Stimulated activated CD4-positive, alpha-beta T cell treated with anti-CD3 and anti-CD28 coated beads, Interleukin-2, amount 100 ng/mL, for 24 hours (primary cell): ENCODE measurements around the gene GAS6.

Experiments used
- DNase-seq, 2 donors: peaks; one replicate each; pipeline ENCODE4 v3.0.0-alpha.2; 2020

Gene GAS6

DNA sequence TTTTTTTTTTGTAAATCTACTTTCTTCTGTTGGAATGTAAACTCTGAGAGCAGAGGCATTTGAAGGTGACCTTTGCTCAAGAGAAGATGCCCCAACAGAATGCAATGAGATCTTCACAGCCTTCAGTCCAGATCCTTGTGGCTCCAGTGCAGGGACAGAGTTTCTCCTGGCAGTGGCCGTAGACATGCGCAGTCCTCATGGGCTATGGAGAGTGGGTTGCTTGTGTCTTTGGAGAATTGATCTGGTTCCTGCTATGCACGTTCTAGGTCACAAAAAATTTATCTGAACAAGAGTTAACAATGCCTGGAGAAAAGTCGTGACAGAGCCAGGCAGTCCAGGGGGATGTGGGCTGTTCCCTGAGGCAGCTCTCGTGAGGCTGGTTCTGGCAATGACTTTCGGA is 74.7 kb downstream of the GAS6 start:
- no peak for DNase-seq

DNA sequence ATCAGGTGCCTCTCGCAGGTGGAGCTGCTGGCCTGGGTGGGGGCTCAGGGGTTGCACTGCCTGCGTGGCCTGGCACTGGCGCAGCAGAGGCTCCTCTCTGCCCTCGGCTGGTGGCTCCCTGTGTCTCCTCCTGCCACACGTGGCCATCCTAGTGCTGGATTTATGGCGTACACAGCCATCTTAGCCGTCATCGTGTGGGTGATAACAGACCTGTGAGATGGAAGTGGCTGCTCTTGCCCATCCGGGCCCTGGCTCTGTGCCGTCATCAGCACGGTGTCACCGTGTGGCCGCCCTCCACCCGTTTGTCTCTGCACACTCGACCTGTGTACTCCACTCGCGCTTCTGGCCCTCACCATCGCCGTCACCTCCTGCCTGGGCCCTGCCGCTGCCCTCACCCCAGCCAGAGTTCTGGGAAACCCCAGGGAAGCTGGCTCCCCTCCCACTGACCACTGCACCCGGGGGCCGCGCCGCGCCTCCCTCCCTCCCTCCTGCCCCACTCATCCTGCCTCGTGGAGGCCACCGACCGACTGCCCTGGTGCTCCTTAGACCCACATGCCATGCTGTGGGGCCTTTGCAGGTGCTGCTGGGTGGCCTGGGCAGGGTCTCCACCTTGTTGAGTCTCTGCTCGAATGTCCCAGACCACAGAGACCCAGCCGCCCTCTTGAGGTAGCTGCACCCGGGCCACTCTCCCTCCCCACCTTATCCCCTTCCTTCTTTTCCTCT is 75.3 kb downstream of the GAS6 start:
- DNase-seq = no peak

DNA sequence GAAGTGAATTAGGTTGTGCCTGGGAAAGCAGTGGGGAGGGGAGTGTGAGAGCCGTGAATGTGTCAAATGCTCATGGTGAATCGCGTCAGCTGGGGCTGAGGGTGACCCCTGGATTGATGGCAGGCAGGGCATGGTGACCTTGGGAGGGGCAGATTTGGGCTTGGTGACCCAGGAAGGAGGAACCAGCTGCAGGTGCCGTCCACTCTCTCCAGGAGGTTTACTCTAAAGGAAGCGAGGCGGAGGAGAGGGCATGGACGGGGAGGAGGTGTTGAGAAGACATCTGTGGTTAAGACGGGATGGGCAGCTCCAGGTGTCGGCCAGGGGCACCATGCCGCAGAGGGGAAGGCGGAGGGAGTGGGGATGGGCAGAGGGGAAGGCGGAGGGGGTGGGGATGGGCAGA is 76.2 kb downstream of the GAS6 start:
- no peak for DNase-seq

GRCh38 chr13:113786262-113786841 is 77.5 kb downstream of the GAS6 start:
- no peak for DNase-seq

GRCh38 chr13:113785051-113786010 is 78.5 kb downstream of the GAS6 start:
- no peak for DNase-seq

DNA sequence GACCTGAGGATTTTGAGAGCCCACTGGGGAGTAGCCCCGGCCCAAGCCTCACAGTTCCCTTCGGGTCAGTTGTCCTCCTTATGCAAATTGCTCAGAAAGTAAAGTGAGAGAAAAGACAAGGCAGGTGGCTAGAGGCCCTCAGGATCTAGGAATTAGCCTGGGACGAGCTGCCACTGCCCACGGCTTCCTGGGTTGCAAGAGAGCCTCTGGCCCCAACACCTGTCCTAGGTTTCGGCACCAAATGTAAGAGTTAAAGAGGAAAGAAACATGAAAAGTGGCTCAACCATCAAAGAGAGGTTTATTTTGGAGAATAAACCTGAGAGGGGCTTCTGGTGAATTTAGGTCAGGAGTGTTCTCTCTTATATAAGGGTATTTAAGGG is 79.2 kb downstream of the GAS6 start:
- no peak for DNase-seq

DNA sequence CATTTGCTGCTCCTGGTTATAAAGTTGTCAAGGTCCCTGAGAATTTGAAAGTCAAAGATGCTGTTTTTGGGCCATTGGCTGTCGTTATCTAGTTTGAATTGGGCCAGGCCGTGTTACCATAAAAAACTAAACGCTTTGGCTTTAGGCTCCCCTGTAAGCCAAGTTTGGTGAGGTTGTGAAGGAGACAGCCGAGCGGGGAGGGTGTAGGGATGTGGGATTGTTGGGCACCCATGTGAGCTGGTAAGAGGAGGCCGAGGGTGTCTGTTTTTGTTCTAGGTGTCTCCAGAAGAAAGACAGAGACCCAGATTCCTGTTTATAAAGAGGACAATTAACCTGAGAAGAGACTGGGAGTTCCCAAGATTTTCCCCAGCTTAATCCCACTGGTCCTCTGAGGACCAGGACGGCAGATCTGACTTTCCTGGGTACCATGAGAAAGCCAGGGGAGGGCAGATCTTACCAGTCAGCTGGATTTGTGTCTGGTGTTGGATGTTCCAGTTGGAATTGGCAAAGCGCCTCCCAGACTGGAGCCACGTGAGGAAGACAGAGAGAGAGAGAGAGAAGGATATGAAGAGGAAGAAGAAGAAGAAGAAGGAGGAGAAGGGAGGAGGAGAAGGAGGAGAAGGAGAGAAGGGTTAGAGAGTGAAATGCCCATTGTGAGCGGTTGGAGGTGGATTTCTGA is 79.8 kb downstream of the GAS6 start:
- DNase-seq = no peak

- no peak for DNase-seq
These were observed 80.5 kb downstream of the GAS6 start for GRCh38 chr13:113783200-113783881.

GRCh38 chr13:113782472-113782871 is 81.4 kb downstream of the GAS6 start:
- DNase-seq = no peak

DNA sequence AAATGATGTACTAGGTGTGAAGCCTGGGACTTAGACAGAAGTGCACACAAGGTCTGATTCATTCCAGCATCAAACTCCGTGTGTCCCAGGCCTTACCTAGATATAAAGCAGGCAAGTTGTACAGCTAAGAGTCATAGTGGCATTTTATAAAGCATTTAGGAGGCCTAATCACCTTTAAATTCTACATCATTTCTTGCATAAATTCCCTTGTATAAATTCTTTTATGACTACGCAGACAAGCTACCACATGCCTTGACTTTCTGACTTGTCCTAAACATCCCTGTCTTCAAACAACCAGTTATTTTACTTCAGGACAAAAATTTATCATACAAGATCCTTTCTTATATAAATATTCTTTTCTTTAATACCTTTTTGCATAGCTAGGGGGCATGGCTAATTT is 82.3 kb downstream of the GAS6 start:
- DNase-seq = no peak

DNA sequence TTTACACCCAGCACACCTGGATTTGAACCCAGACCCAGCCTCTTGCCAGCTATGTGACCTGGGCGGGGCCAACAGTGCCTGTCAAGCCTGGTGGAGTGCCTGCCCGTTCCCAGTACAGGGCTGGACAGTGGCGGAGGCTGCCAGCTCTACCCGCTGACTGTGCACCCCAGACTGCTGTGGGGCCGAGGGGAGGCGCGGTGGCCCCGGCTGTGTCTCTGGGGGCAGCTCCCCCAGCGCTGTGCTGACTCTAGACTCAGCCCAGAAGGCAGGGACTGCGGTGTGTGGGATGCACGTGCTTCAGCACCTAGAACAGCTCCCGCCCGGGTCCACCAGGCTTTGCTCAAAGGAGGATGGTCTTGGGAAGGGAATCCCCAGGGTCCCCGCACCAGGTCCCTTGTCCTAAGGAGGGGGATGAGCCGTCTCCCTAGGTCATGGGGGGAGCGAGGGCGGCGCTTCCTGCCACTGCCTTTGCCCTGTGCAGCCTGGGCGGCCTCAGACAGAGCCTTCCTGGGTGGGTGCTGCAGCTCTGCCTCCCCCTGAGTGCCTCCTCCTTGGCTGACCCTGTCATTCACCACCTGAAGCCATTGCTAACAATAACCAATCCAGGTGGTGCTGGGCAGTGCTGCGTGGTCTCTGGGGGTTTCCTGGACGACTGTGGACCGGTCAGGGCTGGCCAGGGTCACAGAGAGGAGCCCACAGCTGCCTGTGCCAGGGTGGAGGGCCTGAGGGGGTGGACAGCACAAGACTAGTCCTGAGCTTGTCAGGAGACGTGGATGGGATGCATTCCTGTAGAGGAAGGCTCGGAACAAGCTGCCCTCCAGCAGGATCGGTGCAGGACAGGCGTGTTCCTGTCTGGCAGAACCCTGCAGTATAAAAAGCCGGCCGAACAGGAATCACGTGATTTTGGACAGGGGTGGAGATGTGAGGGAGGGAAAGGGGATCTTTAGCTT is 86.3 kb downstream of the GAS6 start:
- no peak for DNase-seq

GRCh38 chr13:113776231-113777125 is 87.4 kb downstream of the GAS6 start:
- DNase-seq = no peak

DNA sequence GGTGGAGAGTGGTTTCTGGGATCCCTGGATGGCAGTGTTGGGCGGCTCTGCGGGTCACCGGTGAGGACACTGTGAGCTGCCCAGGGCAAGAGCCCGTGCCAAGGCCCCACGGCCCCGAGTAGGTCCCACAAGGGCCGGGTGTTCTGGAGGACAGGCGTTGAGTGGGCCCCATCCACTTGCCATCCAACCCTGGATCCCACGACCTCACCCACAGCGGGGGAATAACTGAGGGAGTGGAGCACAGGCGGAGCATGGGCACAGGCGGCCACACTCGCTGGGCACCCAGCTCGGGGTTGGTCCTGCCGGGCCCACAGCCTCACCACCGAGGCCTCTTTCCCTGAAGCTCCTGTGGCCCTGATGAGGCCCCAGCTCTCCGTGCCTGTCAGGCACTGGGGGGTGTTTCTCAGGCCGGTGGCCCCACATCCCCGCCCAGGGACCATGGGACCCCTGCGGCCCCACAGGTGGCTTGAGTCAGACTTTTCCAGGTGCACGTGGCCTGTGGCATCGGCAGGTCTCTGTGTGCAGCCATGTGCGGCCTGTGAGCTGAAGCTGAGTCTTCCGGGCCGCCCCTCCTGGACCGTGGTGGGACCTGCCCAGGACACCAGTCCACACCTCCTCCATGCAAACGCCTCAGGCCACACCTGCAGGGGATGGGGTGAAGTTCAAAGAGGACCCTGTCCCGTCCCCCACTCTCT is 88.3 kb downstream of the GAS6 start:
- no peak for DNase-seq

DNA sequence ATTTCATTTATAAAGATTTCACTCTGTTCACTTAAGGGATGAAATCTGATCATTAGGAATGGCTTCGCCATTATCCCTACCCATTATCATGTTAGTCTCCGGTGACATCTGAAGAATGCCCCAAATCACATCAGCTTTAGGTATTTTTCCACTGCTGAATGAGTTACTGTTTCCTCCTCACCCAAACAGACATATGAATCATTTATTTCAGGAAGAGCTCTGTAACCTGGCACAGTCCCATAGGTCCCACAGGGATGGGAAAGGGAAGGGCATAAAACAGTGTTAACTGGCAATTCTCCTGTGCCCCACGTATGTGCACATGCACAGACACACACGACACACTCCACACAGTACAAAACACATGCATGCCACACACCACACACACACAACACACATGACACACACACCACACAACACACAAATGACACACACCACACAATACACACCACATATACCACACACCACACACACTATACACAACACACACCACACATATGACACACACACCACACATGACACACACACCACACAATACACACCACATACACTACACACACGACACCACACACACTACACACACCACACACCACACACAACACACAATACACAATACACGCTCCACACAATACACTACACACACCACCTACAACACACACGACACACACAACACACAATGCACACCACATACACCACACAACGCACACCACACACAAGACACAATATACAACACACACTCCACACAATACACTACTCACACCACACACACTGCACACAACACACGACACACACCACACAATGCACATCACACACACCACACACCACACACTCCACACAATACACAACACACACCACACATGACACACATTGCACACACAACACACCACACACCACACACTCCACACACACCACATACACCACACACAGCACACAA is 89.4 kb downstream of the GAS6 start:
- DNase-seq = no peak

- DNase-seq = no peak
These were observed 92.1 kb downstream of the GAS6 start for GRCh38 chr13:113771709-113772331.

DNA sequence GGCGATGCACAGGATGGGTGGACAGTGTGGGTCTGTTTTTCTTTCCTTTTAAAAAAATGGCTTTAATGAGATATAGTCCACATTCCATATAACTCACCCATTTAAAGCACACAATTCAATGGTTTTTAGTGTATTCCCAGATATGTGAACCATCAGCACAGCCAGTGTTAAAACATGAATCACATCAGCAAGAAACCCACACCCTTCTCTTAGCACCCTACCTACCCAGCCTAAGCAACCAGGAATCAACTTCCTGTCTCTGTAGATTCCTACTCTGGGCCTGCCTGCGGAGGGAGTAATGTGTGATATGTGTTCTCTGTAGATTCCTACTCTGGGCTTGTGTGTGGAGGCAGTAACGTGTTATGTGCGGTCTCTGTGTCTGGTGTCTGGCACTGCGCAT is 92.9 kb downstream of the GAS6 start:
- DNase-seq = no peak
